Activated T-helper 1 cell treated with Interleukin-2 at 50 U/mL for 16 hours (primary cell): ENCODE results near the gene UNC45A.
"Not testable (repeated sequence)": the region's sequence is repeated elsewhere in the genome, so short reads cannot be mapped to it uniquely, and the experiment has no call there.

Experiments used
- DNase-seq: peaks from one replicate; pipeline ENCODE4 v3.0.0-alpha.2; 2020; ENCODE audit warnings: low read depth

The UNC45A gene

DNA sequence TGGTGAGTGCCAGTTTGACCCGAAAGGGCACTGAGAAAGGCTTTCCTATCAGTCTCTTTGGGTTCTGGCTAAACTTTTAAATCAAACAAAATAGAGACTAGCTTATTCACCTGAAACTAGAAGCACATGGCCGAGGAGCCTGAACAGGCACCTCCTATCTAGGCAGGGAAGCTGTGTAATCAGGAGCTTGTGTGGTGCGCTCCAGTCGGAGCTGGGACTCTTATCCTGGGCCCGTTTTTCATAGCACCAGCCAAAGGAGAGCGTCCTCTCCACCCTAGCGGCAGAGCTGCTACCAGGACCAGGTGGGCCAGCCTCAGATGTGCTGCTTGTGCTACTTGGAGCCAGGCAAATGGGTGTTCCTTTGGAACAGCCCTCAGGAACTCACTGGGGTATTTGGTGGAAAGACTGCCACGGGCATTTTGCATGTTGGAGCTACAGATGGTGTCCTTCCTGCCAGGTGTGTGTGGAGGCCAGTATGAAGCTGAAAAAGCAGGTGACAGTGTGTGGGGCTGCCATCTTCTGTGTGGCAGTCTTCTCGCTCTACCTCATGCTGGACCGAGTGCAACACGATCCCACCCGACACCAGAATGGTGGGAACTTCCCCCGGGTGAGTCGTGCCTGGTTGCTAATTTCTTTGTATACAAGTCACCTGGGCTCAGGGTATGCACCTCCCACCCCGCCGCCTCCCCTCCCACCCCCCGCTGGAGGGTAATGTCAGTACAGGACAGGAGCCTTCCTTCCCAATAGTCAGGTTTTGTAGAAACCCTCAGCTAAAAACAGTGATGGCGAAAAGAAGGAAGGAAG lies 31.1 kb upstream of the UNC45A start:
- no peak for DNase-seq

- DNase-seq, result no peak
Observed at GRCh38 chr15:90904746-90905145, 30.3 kb upstream of the UNC45A start.

- no peak for DNase-seq
Observed at GRCh38 chr15:90905306-90906180, 29.5 kb upstream of the UNC45A start.

DNA sequence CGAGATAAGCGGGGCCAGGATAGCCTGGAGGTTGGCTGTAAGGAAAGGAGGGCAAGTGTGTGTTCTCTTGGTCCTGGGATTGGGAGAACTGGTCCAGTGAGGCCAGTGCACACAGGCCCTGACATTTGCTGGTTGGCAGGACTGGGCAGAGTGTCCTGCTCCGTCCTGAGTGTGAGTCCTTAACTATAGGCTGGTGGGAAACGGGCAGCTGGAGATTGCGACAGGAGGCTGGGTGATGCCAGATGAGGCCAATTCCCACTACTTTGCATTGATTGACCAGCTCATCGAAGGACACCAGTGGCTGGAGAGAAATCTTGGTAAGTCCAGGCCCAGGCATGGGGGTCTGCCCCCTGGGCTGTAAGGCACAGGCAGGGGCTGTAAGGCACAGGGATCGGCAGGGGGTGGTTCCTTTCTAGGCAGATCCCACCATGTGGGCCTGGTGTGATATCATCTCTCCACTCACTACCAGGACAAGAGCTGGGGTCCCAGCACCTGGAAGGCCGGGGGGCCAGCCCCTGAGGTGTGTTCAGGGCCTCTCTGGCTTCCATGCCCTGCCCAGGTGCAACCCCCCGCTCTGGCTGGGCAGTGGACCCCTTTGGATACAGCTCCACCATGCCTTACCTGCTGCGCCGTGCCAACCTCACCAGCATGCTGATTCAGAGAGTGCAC lies 28.8 kb upstream of the UNC45A start:
- DNase-seq, result no peak

DNA sequence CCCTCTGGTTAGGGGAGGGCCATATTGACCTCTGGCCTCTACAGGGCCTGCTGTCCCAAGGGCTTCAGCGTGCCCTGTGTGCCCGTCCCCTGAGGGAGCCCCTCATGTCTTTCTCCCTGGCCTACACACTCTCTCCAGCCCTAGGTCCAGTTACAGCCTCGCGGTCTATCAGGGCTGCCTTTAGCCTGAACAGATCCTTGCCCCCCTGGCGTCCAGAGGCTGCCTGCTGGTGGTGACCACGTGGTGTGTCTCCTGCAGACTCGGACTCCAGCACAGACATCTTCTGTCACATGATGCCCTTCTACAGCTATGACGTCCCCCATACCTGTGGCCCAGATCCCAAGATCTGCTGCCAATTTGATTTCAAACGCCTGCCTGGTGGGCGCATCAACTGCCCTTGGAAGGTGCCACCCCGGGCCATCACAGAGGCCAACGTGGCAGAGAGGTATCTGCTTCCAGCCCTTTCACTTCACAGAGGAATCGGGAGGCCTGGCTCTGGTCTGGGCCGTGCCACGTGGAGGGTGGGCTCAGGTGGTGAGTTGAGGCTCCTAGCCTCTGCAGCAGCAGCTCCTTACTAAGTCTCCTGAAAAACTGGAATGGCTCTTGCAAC lies 27.9 kb upstream of the UNC45A start:
- no peak for DNase-seq

- DNase-seq, result no peak
Observed at GRCh38 chr15:90907838-90908507, 27.1 kb upstream of the UNC45A start.

DNA sequence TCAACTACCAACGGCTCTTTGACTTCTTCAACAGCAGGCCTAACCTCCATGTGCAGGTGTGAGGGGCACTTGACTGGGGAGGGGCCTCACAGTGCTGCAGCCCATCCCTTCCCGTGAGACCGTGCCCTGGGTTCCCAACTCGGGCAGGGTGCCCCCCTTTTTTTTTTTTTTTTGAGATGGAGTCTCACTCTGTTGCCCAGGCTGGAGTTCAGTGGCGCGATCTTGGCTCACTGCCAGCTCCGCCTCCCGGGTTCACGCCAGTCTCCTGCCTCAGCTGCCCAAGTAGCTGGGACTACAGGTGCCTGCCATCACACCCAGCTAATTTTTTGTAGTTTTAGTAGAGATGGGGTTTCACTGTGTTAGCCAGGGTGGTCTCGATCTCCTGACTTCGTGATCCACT lies 25.6 kb upstream of the UNC45A start:
- DNase-seq, result not testable (repeated sequence)

DNA sequence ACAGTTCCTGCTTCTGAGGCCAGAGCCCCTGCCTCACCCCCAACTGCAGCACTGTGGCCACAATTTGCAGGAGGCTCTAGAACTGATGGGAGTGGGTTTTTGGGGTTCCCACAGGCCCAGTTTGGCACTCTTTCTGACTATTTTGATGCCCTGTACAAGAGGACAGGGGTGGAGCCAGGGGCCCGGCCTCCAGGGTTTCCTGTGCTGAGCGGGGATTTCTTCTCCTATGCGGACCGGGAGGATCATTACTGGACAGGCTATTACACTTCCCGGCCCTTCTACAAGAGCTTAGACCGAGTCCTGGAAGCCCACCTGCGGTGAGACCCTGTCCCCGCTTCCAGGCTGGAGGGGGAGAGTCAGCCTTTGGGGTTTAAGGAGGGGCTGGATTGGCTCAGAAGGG lies 25.1 kb upstream of the UNC45A start:
- DNase-seq, result no peak

- no peak for DNase-seq
Observed at GRCh38 chr15:90910441-90911301, 24.4 kb upstream of the UNC45A start.

DNA sequence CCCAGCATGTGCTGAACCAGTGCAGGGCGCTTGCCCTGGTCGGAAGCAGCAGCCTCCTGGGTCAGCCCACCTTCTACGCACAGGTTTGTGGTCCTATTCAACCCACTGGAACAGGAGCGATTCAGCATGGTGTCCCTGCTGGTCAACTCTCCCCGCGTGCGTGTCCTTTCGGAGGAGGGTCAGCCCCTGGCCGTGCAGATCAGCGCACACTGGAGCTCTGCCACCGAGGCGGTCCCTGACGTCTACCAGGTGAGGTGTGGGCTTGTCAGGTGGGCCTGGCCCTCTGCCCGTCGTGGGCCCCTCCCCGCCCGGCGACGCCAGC lies 23.8 kb upstream of the UNC45A start:
- DNase-seq, result no peak

DNA sequence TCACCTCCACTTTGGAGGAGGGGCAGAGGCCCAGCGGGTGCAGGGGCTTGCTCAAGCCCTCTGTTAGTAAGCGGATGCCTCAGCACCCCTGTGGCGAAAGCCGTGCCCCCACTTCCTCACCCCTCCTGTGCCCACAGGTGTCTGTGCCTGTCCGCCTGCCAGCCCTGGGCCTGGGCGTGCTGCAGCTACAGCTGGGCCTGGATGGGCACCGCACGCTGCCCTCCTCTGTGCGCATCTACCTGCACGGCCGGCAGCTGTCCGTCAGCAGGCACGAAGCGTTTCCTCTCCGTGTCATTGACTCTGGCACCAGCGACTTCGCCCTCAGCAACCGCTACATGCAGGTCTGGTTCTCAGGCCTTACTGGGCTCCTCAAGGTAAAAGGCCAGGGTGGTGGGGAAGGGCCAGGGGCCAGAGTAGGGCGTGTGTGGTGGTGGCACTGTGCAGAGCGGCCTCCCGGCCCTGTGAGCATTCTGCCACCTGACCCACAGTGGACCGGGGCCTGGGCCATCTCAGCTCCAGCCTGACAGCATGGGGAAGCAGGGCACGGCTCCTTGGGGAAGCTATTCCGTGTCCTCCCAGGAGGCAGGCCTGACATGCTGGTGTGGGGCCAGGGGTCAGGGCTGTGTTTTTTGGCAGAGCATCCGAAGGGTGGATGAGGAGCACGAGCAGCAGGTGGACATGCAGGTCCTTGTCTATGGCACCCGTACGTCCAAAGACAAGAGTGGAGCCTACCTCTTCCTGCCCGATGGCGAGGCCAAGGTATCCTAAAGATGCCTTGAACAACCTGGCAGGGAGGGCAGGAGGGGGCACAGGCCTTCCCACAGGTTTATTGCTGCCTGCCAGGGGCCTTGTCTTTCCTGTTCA lies 22.9 kb upstream of the UNC45A start:
- DNase-seq, result no peak

- DNase-seq, result no peak
Observed at GRCh38 chr15:90912770-90913075, 22.4 kb upstream of the UNC45A start.

DNA sequence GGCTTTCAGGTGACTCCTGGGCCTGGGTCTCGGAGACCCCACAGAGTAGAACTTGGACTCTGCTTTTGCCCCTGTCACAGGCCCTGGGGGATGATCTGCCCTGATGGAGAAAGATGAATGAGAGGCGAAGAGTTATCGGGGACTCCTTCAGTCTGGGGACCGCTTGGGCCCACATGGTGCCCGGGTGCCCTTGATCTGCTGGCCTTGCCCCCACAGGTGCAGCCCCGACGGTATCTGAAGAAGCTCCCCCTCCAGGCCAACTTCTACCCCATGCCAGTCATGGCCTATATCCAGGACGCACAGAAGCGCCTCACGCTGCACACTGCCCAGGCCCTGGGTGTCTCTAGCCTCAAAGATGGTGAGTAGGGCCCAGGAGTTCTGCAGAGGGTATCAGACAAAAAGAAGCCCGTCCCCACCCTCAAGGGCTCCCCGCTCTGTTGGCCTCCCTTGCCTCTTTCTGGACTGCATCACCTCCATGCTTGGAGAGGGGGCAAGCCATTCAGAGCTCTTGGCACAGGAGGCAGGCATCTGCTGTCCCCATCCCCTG lies 21.6 kb upstream of the UNC45A start:
- DNase-seq, result no peak

- DNase-seq, result no peak
Observed at GRCh38 chr15:90914305-90915080, 20.6 kb upstream of the UNC45A start.

GRCh38 chr15:90915216-90915807 lies 19.8 kb upstream of the UNC45A start:
- DNase-seq, result no peak

- no peak for DNase-seq
Observed at GRCh38 chr15:90915808-90916440, 19.2 kb upstream of the UNC45A start.

- DNase-seq, result no peak
Observed at GRCh38 chr15:90916461-90916860, 18.6 kb upstream of the UNC45A start.

DNA sequence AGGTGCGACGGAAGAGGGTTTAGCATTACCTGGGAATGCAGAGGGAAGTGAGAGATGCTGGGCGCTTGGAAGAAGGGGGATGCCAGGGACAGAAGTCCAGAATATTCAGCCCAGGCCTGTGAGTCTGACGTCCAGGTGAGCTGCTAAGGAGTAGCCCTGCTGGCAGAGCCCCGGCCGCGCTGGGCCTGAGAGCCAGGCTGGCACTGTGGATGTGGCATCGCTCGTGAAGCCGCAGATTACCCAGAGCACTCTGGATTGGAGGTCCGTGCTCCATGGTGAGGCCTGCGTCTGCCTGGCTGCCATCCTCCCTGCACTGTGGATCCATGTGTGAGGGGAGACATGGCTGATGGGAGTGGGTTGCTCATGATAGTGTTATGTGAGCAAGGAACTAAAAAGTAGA lies 17.5 kb upstream of the UNC45A start:
- no peak for DNase-seq
